ENCODE data around the gene TRIOBP. TPM values are rescaled to one million over a fixed set of nuclear protein-coding genes. Genes with fewer than 3 reads are reported as not detected.

Gene TRIOBP
- polyA plus RNA-seq, 1 experiment: 73.9 TPM

DNA sequence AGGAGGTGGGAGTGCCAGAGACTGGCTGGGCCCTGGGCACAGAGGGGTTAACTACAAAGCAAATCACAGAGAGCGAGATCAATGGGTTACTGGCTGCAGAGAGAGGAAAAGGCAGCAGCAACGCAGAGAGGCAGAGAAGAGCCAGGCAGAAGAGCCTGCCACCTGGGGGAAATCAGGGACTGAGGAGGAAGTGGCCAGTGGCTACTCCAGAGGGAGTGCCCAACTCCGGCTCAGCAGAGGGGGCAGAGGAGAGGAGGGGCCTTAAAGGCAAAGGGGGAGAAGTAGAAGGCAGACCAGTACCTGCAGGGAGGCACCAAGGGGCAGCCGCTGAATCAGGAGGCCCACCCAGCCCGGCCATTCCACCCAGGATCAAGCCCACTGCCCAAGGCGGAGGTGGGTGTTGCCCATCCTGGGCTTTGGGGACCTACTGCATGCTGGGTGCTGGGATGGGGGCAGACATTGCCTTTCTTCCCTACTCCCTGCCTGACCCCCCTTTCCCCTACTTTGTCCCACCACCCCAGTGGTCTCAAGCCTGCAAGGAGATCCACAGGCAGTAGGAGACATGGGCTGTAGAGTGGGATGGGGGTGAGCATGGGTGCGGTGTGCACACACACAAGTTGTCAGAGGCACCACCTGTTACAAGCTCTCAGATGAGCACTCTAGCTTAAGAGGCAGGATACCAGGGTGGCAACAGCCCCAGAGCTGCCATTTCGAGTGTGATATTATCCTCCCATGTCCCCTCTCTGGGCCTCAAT, 125.4 kb downstream of the TRIOBP start:
- H3K27me3 ChIP-seq (ENCODE audit: control insufficient read depth, insufficient read depth, low read length): peaks cover 2% of the 10 kb centered on the region; the same call in 1 of the 2 replicates
- TF ChIP-seq CTCF (IDR thresholded peaks at IDR 0.05; ENCODE audit: insufficient read depth, low read depth, low read length): no peak
- CTCF ChIA-PET: interaction anchor here (0.6 to 1.4 kb wide), 4 partner anchors 57 to 220 kb away, joined by 3 to 5 read pairs (median 3); no protein-coding TSS in a partner anchor
- H3K4me3 ChIP-seq (ENCODE audit: low read depth, low read length): no peak overlapping the region
- POLR2A ChIA-PET: interaction anchor here (0.6 kb wide), 1 partner anchor 261 kb away, joined by 3 read pairs; no protein-coding TSS in a partner anchor
- H3K36me3 ChIP-seq (ENCODE audit: control insufficient read depth, insufficient read depth, low read length): no peaks in the 10 kb centered on the region; the same call in 1 of the 2 replicates
- no peak for DNase-seq (ENCODE audit: low read depth)

- Histone ChIP-seq H3K4me3 (ENCODE audit: low read depth, low read length) (no peak within 1 kb of the TSS), H3K27me3 (ENCODE audit: control insufficient read depth, insufficient read depth, low read length) (peaks cover 2% of the 10 kb centered on the region; the same call in 1 of the 2 replicates), H3K36me3 (ENCODE audit: control insufficient read depth, insufficient read depth, low read length) (no peaks in the 10 kb centered on the region; the same call in 1 of the 2 replicates)
- TF ChIP-seq CTCF (IDR thresholded peaks at IDR 0.05; ENCODE audit: insufficient read depth, low read depth, low read length): no peak
- ChIA-PET POLR2A (interaction anchor here (0.6 kb wide), 1 partner anchor 262 kb away, joined by 3 read pairs; no protein-coding TSS in a partner anchor), CTCF (interaction anchor here (1.0 to 1.4 kb wide), 2 partner anchors 110 to 180 kb away, joined by 3 to 5 read pairs; no protein-coding TSS in a partner anchor)
- DNase-seq (ENCODE audit: low read depth): no peak
Observed at GRCh38 chr22:37823134-37823985, 126.5 kb downstream of the TRIOBP start, which contains the start of gene GALR3. TSS of gene GALR3 (plus strand) at chr22:37823382. CDS start at chr22:37823407, 25 bp downstream.

- peaks cover 1% of the 10 kb centered on the region for H3K36me3 ChIP-seq (ENCODE audit: control insufficient read depth, insufficient read depth, low read length)
- TF ChIP-seq CTCF (IDR thresholded peaks at IDR 0.05; ENCODE audit: insufficient read depth, low read depth, low read length): no peak
- DNase-seq (ENCODE audit: low read depth): no peak
- H3K27me3 ChIP-seq (ENCODE audit: control insufficient read depth, insufficient read depth, low read length): peaks cover 2% of the 10 kb centered on the region; the same call in 1 of the 2 replicates
- ChIA-PET POLR2A (no interaction called here), CTCF (interaction anchor here (1.0 to 1.2 kb wide), 2 partner anchors 9 to 13 kb away, joined by 3 read pairs; no protein-coding TSS in a partner anchor)
- H3K4me3 ChIP-seq (ENCODE audit: low read depth, low read length): peak overlapping the region; percentile 27
Observed at GRCh38 chr22:37824674-37825641, 128.1 kb downstream of the TRIOBP start.

Small RNAs within 50 kb of the gene (small RNA-seq; reads per million reads assigned to genes)
- not detected for gene RN7SL385P (ENCODE audit: insufficient read length, low read depth, low replicate concordance)

Other genes with a start within 250 kb of the TRIOBP start
- not detected in 2 replicates for gene MFNG, start 210.7 kb upstream of the TRIOBP start, polyA plus RNA-seq (2011; rRNA removed)
- 2.3 and 4.5 TPM in 2 replicates for gene CARD10, start 177.6 kb upstream of the TRIOBP start, polyA plus RNA-seq (2011; rRNA removed)
- gene CDC42EP1, start 136.6 kb upstream of the TRIOBP start, polyA plus RNA-seq (2011; rRNA removed): 19.1 and 36.3 TPM in 2 replicates
- gene LGALS2, start 117.0 kb upstream of the TRIOBP start, polyA plus RNA-seq (2011; rRNA removed): not detected in 2 replicates
- 22.5 and 34.6 TPM in 2 replicates for gene GGA1, start 88.2 kb upstream of the TRIOBP start, polyA plus RNA-seq (2011; rRNA removed)
- gene SH3BP1, start 57.4 kb upstream of the TRIOBP start, polyA plus RNA-seq (2011; rRNA removed): 4.7 and 5.8 TPM in 2 replicates
- 16.4 and 24.0 TPM in 2 replicates for gene PDXP, start 38.3 kb upstream of the TRIOBP start, polyA plus RNA-seq (2011; rRNA removed)
- 9,083 and 9,143 TPM in 2 replicates for gene LGALS1, start 21.4 kb upstream of the TRIOBP start, polyA plus RNA-seq (2011; rRNA removed)
- 11.0 and 16.5 TPM in 2 replicates for gene NOL12, start 10.7 kb upstream of the TRIOBP start, polyA plus RNA-seq (2011; rRNA removed)
- 12.6 and 24.9 TPM in 2 replicates for gene GCAT, start 110.9 kb downstream of the TRIOBP start, polyA plus RNA-seq (2011; rRNA removed)
- not detected in 2 replicates for gene GALR3, start 126.3 kb downstream of the TRIOBP start, polyA plus RNA-seq (2011; rRNA removed)
- 18.2 and 36.7 TPM in 2 replicates for gene ANKRD54, start 147.3 kb downstream of the TRIOBP start, polyA plus RNA-seq (2011; rRNA removed)
- gene EIF3L, start 152.4 kb downstream of the TRIOBP start, polyA plus RNA-seq (2011; rRNA removed): 705 and 755 TPM in 2 replicates
- gene MICALL1, start 209.2 kb downstream of the TRIOBP start, polyA plus RNA-seq (2011; rRNA removed): 16.6 and 26.5 TPM in 2 replicates

Measured in BJ (cell line).